Kidney (tissue), 14 donors: ENCODE results near the gene MYDGF. TPM values are rescaled to one million over a fixed set of nuclear protein-coding genes. Genes with fewer than 3 reads are reported as not detected.

Experiments used
- DNase-seq, 5 donors: peaks; one replicate each; pipeline ENCODE4 v3.0.0-alpha.2; 2013 to 2020
- FAIRE-seq: peaks from 2 replicates; lab custom pipeline; 2012; peaks lifted over from hg19 to GRCh38; lab: Jason Lieb, UNC
- H3K27ac ChIP-seq, 2 donors: one replicate each; pipeline ENCODE4 v1.7.0; 2013; ENCODE audit warnings: low read depth in 2 of 2, low read length in 2 of 2, inconsistent platforms in 1 of 2
- H3K27me3 ChIP-seq: one replicate; pipeline ENCODE4 v1.7.1; 2013; ENCODE audit warnings: low read length, inconsistent platforms; ENCODE audit not compliant: control insufficient read depth, insufficient read depth
- H3K36me3 ChIP-seq, 3 donors: one replicate each; pipeline versions ENCODE4 v1.7.0 to v1.7.1; 2013; ENCODE audit warnings: low read length in 3 of 3, control low read depth in 1 of 3, inconsistent platforms in 1 of 3; ENCODE audit not compliant: insufficient read depth in 3 of 3, control insufficient read depth in 2 of 3
- H3K4me1 ChIP-seq, 3 donors: one replicate each; pipeline versions ENCODE4 v1.7.0 to v1.7.1; 2013; ENCODE audit warnings: low read length in 3 of 3, inconsistent platforms in 1 of 3, low read depth in 1 of 3; ENCODE audit not compliant: control insufficient read depth in 2 of 3, insufficient read depth in 2 of 3
- H3K4me3 ChIP-seq, 3 donors: one replicate each; pipeline versions ENCODE4 v1.7.0 to v1.8.1; 2013; ENCODE audit warnings: low read length in 3 of 3, control low read depth in 1 of 3, inconsistent platforms in 1 of 3
- H3K9ac ChIP-seq, 3 donors: one replicate each; pipeline versions ENCODE4 v1.7.0 to v1.7.1; 2013; ENCODE audit warnings: low read length in 3 of 3, control low read depth in 1 of 3, inconsistent platforms in 1 of 3
- H3K9me3 ChIP-seq, 3 donors: one replicate each; pipeline versions ENCODE4 v1.7.0 to v1.7.1; 2013; ENCODE audit warnings: low read length in 3 of 3, control low read depth in 1 of 3, inconsistent platforms in 1 of 3; ENCODE audit not compliant: control insufficient read depth in 2 of 3, insufficient read depth in 1 of 3
- CTCF ChIP-seq: IDR thresholded peaks from 3 replicates; pipeline ENCODE4 v1.5.1; 2012; ENCODE audit warnings: mild to moderate bottlenecking, moderate library complexity, borderline replicate concordance; ENCODE audit not compliant: insufficient read depth; ENCODE audit errors: extremely low read depth
- intact Hi-C: fragments of 100-400 bp; cut with DNase I; formaldehyde crosslinking; loops from one replicate; pipeline ENCODE4 v1.11.1; 2022
- polyA plus RNA-seq: library from polyadenylated mRNA; stranded (reverse); fragments of 350-450 nt; fragmentation: Illumina TruSeq; extraction: RNeasy Lipid Tissue Mini Kit (QIAGEN cat#74804); gene quantifications from one replicate; pipeline ENCODE4 v1.2.3, GENCODE V29; 2014; ENCODE audit warnings: low read depth, low replicate concordance; ENCODE audit not compliant: insufficient read depth
- total RNA-seq: library from RNA; stranded (reverse); fragmentation: NEBNext Ultra II Directional; extraction: Animal tissue kit (Norgen Biotek cat#: 25700); gene quantifications from one replicate; pipeline ENCODE4 v1.2.1, GENCODE V29; 2021
- donor health status: control.
- donor health status: control.
- donor health status: control.
- donor health status: control.
- donor health status: control.
- donor health status: DM: yes; HTN: yes; CAD: no.
- donor health status: Normal renal cell carcinoma (clear cell type).

Gene MYDGF
- total and polyA plus RNA-seq, 2 donors from 2014 or later = 75.8 to 85.5 TPM

GRCh38 chr19:4654437-4655361, 15.4 kb downstream of the MYDGF start:
- intact Hi-C loops = no loop called here
- Histone ChIP-seq H3K9ac (no peak overlapping the region), H3K4me1 (peaks cover 0 to 1% (median 0%) of the 10 kb centered on the region in 3 donors), H3K9me3 (no peaks in the 10 kb centered on the region), H3K27me3 (no peaks in the 10 kb centered on the region), H3K36me3 (peaks cover 5 to 13% (median 8%) of the 10 kb centered on the region in 3 donors), H3K27ac (no peak overlapping the region), H3K4me3 (no peak overlapping the region)
- DNase-seq (no peak), FAIRE-seq (no peak)
- TF ChIP-seq CTCF = no peak

GRCh38 chr19:4653793-4654436, 16.2 kb downstream of the MYDGF start:
- TF ChIP-seq CTCF = no peak
- H3K27me3 ChIP-seq = no peaks in the 10 kb centered on the region
- H3K9me3 ChIP-seq = no peaks in the 10 kb centered on the region
- peaks cover 3 to 9% (median 5%) of the 10 kb centered on the region in 3 donors for H3K36me3 ChIP-seq
- DNase-seq (no peak), FAIRE-seq (no peak)
- H3K4me3 ChIP-seq = no peak overlapping the region
- no peak overlapping the region for H3K9ac ChIP-seq
- peaks cover 0 to 5% (median 0%) of the 10 kb centered on the region in 3 donors for H3K4me1 ChIP-seq
- no peak overlapping the region for H3K27ac ChIP-seq
- intact Hi-C loops = no loop called here

DNA sequence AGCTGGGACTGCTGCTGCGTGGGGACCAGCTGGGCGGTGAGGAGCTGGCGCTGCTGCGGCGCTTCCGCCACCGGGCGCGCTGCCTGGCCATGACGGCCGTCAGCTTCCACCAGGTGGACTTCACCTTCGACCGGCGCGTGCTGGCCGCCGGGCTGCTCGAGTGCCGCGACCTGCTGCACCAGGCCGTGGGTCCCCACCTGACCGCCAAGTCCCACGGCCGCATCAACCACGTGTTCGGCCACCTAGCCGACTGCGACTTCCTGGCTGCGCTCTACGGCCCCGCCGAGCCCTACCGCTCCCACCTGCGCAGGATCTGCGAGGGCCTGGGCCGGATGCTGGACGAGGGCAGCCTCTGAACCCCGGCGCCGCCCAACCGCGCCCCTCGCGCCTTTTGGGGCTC, 18.1 kb downstream of the MYDGF start:
- Histone ChIP-seq H3K9me3 (no peaks in the 10 kb centered on the region), H3K27me3 (no peaks in the 10 kb centered on the region), H3K4me3 (no peak overlapping the region), H3K4me1 (peaks cover 0 to 10% (median 0%) of the 10 kb centered on the region in 3 donors), H3K9ac (no peak overlapping the region), H3K27ac (no peak overlapping the region), H3K36me3 (no peaks in the 10 kb centered on the region)
- DNase-seq (peak in 1 of 5 donors; percentile 74), FAIRE-seq (no peak)
- intact Hi-C loops = no loop called here
- no peak for TF ChIP-seq CTCF
